GM19099 (cell line): ENCODE results near the gene CELF1.

ENCODE experiments used
- POLR2A ChIP-seq: IDR thresholded peaks from 3 replicates; pipeline ENCODE4 v1.6.1; 2011; ENCODE audit warnings: low read depth; ENCODE audit not compliant: insufficient read length; ENCODE audit errors: extremely low read depth

Gene CELF1

DNA sequence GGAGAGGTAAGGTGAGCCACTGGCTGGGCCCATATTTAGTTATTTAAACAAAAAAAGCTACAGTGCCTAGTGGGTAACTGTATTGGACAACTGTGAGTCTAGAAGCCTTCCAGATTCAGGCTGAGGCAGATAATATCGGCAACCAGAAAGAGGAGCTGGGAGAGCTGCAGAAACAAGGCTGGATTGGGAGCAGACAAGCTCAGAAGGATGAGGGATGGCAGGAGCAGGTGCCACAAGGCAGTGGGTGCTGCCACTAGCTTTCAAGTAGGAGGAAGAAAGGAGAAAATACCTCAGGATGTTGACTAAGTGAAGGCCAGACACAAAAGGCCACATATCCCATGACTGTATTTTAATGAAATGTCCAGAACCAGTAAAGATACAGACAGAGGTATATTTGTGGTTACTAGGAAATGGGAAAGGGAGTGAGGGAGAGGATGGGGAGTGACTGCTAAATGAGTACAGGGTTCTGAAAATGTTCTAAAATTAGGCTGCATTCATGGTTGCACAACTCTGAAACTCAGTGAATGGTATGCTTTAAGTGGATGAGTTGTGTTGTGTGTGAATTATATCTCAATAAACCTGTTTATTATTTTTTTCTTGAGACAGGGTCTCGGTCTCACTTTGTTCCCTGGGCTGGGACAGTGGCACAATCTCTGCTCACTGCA is 92.2 kb downstream of the CELF1 start:
- no peak for TF ChIP-seq POLR2A

DNA sequence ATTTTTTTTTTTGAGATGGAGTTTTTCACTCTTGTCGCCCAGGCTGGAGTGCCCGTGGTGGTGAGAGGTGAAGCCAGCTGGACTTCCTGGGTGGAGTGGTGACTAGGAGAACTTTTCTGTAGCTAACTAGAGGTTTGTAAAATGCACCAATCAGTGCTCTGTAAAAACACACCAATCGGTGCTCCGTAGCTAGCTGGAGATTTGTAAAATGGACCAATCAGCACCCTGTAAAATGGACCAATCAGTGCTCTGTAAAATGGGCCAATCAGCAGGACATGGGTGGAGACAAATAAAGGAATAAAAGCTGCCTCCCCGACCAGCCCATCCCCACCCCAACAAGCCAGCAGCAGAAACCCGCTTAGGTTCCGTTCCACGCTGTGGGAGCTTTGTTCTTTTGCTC is 99.6 kb downstream of the CELF1 start:
- TF ChIP-seq POLR2A: no peak

DNA sequence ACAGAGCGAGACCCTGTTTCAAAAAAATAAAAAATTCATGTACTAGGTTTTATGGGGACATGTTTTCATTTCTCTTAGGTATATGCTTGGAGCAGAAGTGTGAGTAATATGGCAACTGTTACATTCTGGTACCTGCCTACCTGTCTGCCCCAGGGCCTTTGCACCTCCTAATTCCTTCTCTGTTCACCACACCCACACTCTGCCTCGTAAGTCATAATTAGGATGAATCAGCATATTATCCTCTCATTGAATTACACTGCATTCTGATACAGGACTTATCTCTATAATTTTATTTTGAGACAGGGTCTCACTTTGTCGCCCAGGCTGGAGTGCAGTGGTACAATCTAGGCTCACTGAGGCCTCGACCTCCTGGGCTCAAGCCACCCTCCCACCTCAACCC is 100.9 kb downstream of the CELF1 start:
- no peak for TF ChIP-seq POLR2A

DNA sequence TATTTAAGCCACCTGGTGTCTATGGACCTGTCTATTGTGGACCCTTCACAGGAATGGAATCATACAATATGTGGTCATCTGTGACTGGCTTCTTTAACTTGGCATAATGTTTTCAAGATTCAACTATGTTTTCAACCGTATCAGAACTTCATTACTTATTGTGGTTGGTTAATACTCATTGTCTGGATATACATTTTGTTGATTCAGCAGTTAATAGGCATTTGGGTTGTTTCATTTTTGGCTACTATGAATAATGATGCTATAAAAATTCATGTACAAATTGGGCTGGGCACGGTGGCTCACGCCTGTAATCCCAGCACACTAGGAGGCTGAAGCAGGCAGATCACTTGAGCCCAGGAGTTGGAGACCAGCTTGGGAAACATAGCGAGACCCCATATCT is 101.5 kb downstream of the CELF1 start:
- no peak for TF ChIP-seq POLR2A

DNA sequence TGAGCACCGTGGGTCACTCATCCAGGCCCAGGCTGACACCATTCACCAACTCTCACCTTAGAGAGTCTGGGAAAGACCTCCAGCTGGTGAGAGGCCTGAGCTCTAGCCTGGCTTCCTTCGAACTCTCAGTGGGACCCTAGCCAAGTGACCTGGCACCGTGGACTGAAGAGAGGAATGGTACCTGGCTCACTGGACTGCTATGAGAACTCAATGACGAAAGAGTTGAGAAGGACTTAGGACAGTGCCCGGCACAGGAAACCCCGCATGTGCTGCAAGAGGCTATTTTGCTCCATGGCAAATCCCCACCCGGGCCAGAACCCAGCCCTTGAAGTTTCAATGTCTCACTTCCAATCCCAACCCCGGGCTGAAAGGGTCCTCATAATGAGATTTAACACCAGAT is 103.4 kb downstream of the CELF1 start:
- no peak for TF ChIP-seq POLR2A

DNA sequence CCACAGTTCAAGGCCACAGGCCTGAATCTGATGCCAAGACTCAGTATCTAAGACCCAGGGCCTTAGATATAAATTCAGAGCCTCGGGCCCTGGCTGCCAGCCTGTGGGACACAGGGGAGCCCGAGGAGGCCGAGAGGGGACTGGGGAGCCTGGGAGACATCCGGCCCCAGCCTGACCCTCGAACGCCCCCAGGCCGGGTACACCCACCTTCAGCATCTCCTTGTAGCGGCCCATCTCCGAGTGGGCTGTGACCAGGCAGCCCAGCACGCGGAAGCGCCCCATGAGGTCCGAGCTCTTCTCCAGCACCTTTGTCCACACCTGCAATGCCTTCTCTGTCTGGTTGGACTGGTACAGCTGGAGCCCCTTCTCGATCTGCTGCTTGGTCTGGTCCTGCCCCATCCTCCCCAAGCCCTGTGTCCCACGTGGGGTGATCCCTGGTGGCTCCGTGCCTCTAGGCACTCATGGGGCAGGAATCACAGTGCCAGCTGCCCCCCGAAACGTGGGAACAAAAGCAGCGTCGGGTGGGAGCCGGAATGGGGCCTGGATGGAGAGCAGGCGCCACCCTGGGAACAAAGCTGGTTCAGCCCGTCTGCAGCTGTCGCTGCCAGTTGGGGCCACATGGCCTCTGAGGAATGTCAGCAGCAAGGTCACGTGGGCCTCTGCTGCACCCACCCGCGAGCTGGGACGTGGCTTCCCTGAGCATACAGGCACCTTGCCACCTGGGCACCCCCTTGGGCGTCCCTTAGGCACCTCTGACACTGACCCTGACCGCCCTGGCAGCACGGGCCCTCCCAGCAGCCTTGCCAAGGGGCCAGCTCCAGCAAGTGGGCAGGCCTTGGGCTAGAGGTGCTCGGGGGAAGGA is 104.1 kb downstream of the CELF1 start, which contains the start of gene RAPSN:
Gene RAPSN, minus strand, starts transcription at position 571 of the 862 bp plus-strand sequence. Its CDS starts 172 bp downstream, at position 399.
- TF ChIP-seq POLR2A: no peak

DNA sequence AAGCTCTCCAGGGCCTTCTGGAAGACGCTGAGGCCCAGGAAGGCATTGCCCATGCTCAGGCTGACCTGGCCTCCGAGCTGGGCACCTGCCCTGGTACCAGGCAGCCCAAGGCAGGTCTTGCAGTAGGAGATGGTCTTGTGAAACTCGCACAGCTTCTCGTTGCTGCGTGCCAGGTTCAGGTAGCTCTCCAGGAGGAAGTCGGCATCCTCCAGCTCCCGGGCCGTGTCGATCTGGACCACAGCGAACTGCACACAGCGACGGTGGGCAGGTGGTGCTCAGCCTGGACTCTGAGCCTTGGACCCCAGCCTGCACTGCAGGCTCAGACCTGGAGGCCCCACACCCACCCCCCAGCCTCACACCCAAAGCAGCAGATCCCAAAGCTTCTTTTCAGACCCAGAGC is 105.0 kb downstream of the CELF1 start:
- TF ChIP-seq POLR2A: no peak

DNA sequence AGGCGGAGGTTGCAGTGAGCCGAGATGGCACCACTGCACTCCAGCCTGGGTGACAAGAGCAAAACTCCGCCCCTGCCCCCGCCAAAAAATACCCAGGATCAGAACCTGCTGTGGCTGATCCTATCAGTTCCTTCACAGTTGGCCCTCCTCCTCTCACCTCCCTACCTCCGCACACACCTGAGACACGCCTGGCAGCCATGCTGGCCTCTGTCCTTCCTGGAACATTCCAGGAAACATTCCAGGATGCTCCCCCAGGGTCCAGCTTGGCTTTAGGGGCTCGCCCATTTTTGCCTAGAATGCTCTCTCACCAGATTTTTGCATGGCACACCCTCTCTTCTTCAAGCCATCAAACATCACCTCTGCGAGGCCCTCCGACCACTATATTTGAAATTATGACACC is 106.1 kb downstream of the CELF1 start:
- TF ChIP-seq POLR2A: no peak

DNA sequence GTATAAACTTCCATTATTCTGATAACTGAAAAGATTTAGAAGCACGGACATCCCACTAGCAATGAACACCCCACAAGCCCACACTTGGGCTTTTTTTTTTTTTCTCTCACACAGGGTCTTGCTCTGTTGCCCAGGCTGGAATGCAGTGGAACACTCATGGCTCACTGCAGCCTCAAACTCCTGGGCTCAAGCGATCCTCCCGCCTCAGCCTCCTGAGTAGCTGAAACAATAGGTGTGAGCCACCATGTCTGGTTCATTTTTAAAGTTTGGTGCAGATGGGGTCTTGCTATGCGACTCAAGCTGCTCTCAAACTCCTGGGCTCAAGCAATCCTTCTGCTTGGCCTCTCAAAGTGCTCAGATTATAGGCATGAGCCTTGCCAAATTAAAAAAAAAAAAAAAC is 107.1 kb downstream of the CELF1 start:
- TF ChIP-seq POLR2A: no peak

DNA sequence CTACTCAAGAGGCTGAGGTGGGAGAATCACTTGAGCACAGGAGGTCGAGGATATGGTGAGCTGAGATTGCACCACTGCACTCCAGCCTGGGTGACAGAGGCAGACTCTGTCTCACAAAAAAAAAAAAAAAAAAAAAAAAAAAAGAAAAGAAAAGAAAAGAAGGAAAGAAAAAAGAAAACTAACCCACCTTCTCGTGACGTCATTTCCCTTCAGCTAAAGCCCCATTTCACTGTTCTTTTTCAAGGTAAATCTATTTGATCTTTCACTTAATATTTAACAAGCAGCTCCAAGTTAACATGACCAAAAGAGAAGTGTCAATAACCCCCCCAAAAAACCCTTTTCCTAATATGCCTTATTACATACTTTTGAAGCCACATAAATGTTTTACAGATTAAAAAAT is 109.1 kb downstream of the CELF1 start:
- TF ChIP-seq POLR2A: no peak

DNA sequence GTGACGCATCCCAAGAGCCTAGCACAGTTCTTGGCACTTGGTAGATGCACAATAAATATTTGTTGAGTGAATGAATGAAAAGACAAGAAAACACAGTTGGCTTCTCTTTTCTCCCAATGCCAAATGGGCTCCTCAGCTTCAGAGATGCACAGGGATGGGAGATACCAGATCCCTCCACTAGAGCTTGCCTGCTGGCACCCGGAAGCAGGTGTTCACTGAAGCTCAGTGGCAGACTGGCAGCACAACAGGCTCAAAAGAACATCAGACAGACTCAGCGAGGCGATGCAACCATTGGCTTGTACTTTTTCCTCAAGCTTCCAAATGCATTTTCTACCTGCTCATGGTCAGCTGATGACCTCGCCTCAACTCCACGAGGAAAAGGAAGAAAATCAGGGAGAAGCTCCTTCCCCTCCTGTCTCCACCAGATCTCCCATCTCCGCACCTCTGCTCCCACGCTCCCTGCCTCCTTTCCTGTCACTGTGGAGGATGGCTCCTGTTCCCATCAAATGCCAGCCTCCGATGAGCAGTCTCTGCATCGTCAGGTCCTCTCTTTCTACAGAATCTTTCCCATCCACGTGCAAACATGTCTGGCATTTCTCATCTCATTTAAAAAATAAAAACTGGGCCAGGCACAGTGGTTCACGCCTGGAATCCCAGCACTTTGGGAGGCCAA is 109.8 kb downstream of the CELF1 start:
- TF ChIP-seq POLR2A: no peak

DNA sequence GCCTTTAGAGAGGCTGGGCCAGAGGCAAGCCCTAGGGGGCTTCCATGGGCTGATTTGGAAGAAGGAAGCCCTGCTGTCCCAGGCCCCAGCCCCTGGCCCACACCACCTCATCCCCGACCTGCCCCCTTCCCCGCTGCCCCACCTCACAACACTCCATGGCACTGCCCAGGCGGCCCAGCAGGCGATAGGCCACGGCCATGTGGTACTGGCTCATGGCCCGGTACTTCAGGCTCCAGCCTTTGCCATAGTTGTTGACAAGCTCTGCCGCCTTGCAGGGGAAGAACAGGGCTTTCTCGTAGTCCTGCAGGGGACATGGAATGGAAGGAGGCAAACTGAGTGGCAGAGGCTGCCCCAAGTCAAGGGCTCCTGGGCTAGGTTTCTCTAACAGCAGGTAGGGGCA is 110.4 kb downstream of the CELF1 start:
- TF ChIP-seq POLR2A: no peak

DNA sequence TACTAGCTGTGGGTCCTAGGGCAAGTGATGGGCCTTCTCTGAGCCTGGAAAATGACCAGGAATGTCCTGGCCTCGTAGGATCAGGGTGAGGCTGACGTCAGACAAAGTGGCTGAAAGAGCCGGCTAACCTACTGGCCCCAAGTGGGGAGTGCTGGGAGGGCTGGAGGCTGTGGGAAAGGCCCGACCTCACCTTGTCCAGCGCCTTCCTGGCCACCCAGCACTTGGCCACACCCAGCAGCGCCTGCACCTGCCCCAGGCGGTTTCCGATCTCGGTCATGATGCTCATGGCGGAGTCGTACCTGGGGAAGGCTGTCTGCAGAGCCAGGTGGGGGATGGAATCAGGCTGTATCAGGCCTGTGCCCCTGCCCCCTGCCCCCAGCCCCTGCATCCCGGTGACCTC is 111.5 kb downstream of the CELF1 start:
- TF ChIP-seq POLR2A: no peak

DNA sequence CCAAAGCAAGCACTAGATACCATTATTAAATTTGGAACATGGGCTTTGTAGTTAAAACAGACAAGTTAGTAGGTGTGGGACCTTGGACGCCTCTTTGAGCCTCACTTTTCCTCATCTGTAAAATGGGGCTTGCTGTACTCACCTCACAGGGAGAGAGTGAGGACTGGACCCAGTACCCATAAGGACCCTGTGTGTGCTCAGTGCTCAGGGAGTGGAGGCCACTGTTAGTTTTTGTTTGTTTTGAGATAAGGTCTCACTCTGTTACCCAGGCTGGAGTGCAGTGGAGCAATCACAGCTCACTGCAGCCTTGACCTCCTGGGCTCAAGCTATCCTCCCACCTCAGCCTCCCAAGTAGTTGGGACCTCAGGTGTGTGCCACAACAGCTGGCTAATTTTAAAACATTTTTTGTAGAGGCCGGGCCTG is 112.9 kb downstream of the CELF1 start:
- TF ChIP-seq POLR2A: no peak

DNA sequence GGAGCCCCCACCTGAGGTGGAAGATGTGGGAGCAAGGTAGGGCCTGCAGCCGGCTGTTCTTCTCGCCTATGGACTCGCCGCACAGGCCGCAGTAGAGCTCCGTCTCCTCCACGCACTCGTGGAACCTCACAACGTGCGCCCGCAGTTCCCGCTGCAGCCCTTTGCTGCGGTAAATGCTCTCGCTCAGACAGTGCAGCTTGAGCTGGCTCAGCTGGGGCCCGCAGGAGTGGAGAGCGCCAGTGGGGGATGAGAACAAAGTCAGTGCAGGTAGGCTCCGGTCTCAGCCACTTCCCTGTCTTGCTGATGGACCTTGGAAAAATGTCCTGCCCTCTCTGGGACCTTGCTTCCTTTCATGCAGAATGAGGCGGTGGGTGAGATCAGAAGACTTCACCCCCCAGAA is 114.2 kb downstream of the CELF1 start:
- no peak for TF ChIP-seq POLR2A

DNA sequence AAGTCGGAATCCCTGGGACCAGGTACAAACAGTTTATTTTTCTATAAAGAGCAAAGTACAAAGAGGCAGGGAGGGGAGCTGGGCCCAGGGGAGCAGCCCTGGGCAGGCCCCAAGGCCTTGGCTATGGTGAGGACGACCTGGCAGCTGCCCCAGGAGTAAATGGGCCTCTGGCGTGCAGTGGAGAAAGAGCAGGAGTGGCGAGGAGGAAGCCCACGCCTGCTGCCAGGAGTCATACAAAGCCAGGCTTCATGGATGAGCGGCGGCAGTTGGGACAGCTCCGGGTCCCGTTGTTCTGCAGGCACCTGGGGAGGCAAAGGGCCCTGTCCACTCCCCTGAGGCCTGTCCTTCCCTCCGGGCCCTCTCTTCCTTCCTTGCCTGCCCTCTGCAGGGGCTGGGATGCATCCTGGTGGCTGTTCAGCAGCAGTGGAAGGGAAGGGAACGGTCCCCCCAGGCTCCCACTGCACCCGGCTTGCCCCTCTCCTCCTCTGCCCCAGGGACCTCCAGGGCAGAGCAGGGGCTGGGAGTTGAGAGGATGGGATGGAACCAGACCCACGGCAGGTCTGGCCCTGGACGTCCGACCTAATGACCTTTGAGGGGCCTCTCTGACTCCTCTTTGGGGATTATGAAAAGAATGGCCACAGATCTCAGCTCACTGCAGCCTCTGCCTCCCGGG is 115.0 kb downstream of the CELF1 start:
- TF ChIP-seq POLR2A: no peak

DNA sequence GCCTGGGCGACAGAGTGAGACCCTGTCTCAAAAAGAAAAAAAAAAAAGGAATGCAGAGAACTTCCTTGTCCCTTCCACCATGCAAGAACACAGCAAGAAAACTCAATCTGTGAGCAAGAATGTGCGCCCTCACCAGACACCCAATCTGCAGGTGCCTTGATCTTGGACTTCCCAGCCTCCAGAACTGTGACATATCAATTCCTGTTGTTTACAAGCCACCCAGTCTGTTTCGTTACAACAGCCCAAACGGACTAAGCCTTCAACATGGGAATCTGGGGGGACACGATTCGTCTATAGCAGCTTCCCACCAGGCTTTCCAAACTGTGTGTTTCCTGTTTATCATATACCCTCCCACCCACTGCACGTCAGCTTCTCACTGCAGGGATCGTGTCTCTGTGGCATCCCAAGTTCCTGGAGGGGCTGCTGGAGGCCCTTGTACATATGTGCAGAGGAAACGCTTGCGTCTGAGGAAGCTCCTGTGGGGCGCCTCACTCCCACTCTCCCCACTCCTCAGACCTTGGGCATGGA is 115.7 kb downstream of the CELF1 start:
- TF ChIP-seq POLR2A: no peak
